Neural cell (in vitro differentiated cells): ENCODE data around the gene E2F2.

ENCODE experiments used
- EP300 ChIP-seq: fragments of 450-650 bp; conservative IDR thresholded peaks from 2 replicates; pipeline ENCODE4 v1.6.1; 2014; ENCODE audit warnings: antibody characterized with exemption, mild to moderate bottlenecking, moderate library complexity; ENCODE audit not compliant: poor library complexity, severe bottlenecking
- EZH2 ChIP-seq: fragments of 200-600, 300-800 bp; shearing (Covaris generic), sonication (generic); IDR thresholded peaks from 2 replicates; pipeline ENCODE4 v1.6.1; 2014; ENCODE audit warnings: antibody characterized with exemption, low read length, borderline replicate concordance, mild to moderate bottlenecking; ENCODE audit not compliant: insufficient read depth, poor library complexity, severe bottlenecking
- POLR2AphosphoS5 ChIP-seq: IDR thresholded peaks from 2 replicates; pipeline ENCODE4 v1.6.1; 2012
- RAD21 ChIP-seq: fragments of 450-650 bp; conservative IDR thresholded peaks from 2 replicates; pipeline ENCODE4 v1.6.1; 2014; ENCODE audit warnings: antibody characterized with exemption, mild to moderate bottlenecking, moderate library complexity
- SMC3 ChIP-seq: fragments of 450-650 bp; conservative IDR thresholded peaks from 2 replicates; pipeline ENCODE4 v1.6.1; 2014; ENCODE audit warnings: antibody characterized with exemption, mild to moderate bottlenecking, moderate library complexity; ENCODE audit not compliant: poor library complexity
- TF ChIP-seq, protein P1 (sequence below): fragments of 450-650 bp; IDR thresholded peaks from 2 replicates; pipeline ENCODE4 v1.5.1; 2014; ENCODE audit warnings: antibody characterized with exemption, mild to moderate bottlenecking, moderate library complexity; ENCODE audit not compliant: poor library complexity, severe bottlenecking

DNA sequence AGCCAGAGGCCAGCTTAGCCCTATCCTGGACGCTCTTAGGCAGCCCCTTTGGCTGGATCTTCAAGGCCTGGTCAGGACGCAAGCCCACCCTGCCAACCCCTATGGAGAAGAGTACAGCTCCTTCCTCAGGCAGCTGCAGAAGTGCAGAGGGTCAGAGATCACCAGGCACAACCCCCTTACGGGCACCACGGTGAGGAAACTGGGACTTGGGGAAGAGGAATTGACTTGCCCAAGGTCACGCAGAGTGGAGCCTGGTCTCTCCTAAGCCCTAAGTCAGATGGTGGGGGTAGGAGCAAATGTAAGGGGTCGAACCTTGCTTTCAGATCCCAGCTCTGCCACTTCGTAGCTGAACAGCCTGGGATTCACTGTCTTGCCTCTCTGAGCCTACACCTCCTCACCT is 3.7 kb downstream of the E2F2 start:
- TF ChIP-seq, protein P1, sequence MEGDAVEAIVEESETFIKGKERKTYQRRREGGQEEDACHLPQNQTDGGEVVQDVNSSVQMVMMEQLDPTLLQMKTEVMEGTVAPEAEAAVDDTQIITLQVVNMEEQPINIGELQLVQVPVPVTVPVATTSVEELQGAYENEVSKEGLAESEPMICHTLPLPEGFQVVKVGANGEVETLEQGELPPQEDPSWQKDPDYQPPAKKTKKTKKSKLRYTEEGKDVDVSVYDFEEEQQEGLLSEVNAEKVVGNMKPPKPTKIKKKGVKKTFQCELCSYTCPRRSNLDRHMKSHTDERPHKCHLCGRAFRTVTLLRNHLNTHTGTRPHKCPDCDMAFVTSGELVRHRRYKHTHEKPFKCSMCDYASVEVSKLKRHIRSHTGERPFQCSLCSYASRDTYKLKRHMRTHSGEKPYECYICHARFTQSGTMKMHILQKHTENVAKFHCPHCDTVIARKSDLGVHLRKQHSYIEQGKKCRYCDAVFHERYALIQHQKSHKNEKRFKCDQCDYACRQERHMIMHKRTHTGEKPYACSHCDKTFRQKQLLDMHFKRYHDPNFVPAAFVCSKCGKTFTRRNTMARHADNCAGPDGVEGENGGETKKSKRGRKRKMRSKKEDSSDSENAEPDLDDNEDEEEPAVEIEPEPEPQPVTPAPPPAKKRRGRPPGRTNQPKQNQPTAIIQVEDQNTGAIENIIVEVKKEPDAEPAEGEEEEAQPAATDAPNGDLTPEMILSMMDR, result no peak
- TF ChIP-seq RAD21, result no peak
- no peak for TF ChIP-seq SMC3
- no peak for TF ChIP-seq EP300
- TF ChIP-seq POLR2AphosphoS5, result no peak
- no peak for TF ChIP-seq EZH2
